Parathyroid adenoma (tissue), 2 donors: ENCODE data around the gene NOP56.

Experiments
- H2AFZ ChIP-seq: fragments of 300-600 bp; sonication (generic); one replicate; pipeline ENCODE4 v1.7.0; 2017; ENCODE audit warnings: antibody characterized with exemption, mild to moderate bottlenecking
- H3K27ac ChIP-seq: fragments of 300-600 bp; sonication (generic); one replicate; pipeline ENCODE4 v1.7.0; 2017
- H3K27me3 ChIP-seq: fragments of 300-600 bp; sonication (generic); one replicate; pipeline ENCODE4 v1.7.0; 2017; ENCODE audit warnings: low read length; ENCODE audit not compliant: control insufficient read depth, insufficient read depth
- H3K36me3 ChIP-seq: fragments of 300-600 bp; sonication (generic); one replicate; pipeline ENCODE4 v1.7.0; 2017; ENCODE audit warnings: low read length; ENCODE audit not compliant: control insufficient read depth, insufficient read depth
- H3K4me1 ChIP-seq: fragments of 300-600 bp; sonication (generic); one replicate; pipeline ENCODE4 v1.7.0; 2017; ENCODE audit warnings: control low read depth
- H3K4me2 ChIP-seq: fragments of 300-600 bp; sonication (generic); one replicate; pipeline ENCODE4 v1.7.0; 2017; ENCODE audit warnings: low read length
- H3K4me3 ChIP-seq: fragments of 300-600 bp; sonication (generic); one replicate; pipeline ENCODE4 v1.7.0; 2017; ENCODE audit warnings: low read depth, low read length
- H3K79me2 ChIP-seq: fragments of 300-600 bp; sonication (generic); one replicate; pipeline ENCODE4 v1.7.0; 2017; ENCODE audit warnings: control low read depth
- H3K9ac ChIP-seq: fragments of 300-600 bp; sonication (generic); one replicate; pipeline ENCODE4 v1.7.0; 2017; ENCODE audit warnings: mild to moderate bottlenecking
- H3K9me3 ChIP-seq: fragments of 300-600 bp; sonication (generic); one replicate; pipeline ENCODE4 v1.7.0; 2017; ENCODE audit warnings: low read length; ENCODE audit not compliant: control insufficient read depth
- TF ChIP-seq, protein P1 (sequence below): fragments of 300-600 bp; sonication (generic); IDR thresholded peaks from one replicate; pipeline ENCODE4 v1.7.0; 2017; ENCODE audit warnings: antibody characterized with exemption, mild to moderate bottlenecking
- donor health status: primary hyperparathyroidism.

Gene NOP56

DNA sequence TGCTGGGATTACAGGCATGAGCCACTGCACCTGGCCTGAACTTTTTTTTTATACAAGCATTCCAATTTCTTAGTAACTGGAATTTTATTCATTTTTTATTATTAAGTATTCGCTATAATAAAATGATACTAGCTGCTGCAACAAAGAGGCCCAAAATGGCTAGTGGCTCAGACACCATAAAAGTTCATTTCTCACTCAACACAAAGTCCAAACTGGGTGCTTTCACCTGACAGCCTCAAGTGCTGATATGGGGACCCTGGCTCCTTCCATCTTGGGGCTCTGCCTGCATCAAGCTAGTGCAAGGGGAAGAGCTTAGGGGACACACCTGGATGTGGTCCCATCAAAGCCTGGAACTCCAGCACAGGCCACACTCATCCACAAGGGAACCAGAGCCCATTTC lies 12.2 kb upstream of the NOP56 start:
- Histone ChIP-seq H2AFZ (no peak overlapping the region), H3K9ac (no peak overlapping the region), H3K4me2 (no peak overlapping the region), H3K4me1 (no peaks in the 10 kb centered on the region), H3K27me3 (no peaks in the 10 kb centered on the region), H3K27ac (no peak overlapping the region), H3K79me2 (no peaks in the 10 kb centered on the region), H3K4me3 (no peak overlapping the region), H3K9me3 (no peaks in the 10 kb centered on the region), H3K36me3 (no peaks in the 10 kb centered on the region)
- TF ChIP-seq, protein P1, sequence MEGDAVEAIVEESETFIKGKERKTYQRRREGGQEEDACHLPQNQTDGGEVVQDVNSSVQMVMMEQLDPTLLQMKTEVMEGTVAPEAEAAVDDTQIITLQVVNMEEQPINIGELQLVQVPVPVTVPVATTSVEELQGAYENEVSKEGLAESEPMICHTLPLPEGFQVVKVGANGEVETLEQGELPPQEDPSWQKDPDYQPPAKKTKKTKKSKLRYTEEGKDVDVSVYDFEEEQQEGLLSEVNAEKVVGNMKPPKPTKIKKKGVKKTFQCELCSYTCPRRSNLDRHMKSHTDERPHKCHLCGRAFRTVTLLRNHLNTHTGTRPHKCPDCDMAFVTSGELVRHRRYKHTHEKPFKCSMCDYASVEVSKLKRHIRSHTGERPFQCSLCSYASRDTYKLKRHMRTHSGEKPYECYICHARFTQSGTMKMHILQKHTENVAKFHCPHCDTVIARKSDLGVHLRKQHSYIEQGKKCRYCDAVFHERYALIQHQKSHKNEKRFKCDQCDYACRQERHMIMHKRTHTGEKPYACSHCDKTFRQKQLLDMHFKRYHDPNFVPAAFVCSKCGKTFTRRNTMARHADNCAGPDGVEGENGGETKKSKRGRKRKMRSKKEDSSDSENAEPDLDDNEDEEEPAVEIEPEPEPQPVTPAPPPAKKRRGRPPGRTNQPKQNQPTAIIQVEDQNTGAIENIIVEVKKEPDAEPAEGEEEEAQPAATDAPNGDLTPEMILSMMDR: no peak

DNA sequence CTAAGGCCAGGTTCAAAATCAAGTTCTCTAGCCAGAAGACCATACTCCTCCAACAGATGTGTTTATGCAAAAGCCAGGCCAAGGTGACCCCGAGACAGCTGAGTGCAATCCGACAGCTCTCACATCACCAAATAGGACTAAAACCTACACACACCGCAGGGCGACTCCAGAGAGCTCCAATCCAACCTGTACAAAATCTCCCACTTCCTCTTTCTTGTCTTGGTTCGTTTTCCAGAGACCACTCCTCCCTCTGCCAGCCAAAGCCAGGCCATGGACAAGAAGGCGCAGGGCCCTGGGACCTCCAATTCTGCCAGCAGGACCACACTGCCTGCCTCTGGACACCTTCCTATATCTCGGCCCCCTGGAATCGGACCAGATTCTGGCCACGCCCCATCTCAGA lies 11.5 kb upstream of the NOP56 start:
- Histone ChIP-seq H3K27me3 (no peaks in the 10 kb centered on the region), H3K36me3 (no peaks in the 10 kb centered on the region), H3K9ac (no peak overlapping the region), H3K4me3 (no peak overlapping the region), H2AFZ (no peak overlapping the region), H3K27ac (no peak overlapping the region), H3K4me1 (no peaks in the 10 kb centered on the region), H3K79me2 (no peaks in the 10 kb centered on the region), H3K4me2 (no peak overlapping the region), H3K9me3 (no peaks in the 10 kb centered on the region)
- TF ChIP-seq, protein P1: no peak

DNA sequence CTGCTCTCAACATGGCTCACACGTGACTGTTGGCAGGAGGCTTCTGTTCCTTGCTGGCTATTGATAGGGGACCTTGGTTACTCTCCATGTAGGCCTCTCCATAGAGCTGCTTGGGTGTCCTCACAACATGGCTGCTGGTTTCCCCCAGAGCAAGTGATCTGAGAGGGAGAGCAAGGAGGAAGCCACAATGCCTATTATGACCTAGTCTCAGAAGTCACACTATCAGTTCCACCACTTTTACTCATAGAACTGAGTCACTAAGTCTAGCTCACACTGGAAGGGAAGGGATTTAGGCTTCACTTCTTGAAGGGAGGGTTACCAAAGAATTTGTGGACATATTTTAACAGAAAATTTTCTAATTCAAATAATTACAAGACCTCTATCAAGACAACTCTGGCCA lies 8.7 kb upstream of the NOP56 start:
- no peak overlapping the region for H3K27ac ChIP-seq
- no peaks in the 10 kb centered on the region for H3K79me2 ChIP-seq
- TF ChIP-seq, protein P1: no peak

DNA sequence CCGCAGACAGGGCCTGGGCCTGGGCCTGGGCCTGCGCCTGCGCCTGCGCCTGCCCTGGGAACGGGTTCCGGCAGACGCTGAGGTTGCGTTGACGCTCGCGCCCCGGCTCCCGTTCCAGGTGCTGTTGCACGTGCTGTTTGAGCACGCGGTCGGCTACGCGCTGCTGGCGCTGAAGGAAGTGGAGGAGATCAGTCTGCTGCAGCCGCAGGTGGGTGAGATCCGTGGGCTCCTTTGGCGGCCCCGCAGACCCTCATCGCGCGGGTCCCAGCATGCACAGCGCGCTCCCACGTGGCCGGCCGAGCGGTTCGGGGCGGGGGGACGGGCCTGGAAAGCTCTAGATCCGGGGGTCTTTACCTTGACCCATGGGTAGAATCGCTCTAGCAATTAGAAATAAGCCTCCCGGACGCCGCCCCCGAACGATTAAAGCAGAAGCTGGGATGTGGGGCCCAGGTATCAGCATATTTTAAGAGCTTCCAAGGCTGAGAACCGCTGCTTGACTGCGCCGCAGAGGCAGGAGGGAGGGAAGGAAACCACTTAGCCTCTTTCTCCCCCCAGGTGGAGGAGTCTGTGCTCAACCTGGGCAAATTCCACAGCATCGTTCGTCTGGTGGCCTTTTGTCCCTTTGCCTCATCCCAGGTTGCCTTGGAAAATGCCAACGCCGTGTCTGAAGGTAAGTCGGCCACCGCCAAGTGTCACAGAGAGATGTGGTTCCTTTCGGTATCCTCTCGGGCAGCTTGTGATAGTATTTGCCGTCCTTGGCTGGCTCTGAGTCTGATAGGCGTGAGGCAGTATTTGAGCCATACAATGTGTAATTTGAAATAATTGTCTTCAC lies 508 bp downstream of the NOP56 start:
- Histone ChIP-seq H3K27ac (peak overlapping the region; percentile 83), H3K9ac (peak overlapping the region; percentile 50), H3K9me3 (no peaks in the 10 kb centered on the region), H3K4me1 (peaks cover 5% of the 10 kb centered on the region), H3K27me3 (no peaks in the 10 kb centered on the region), H3K79me2 (peaks cover 8% of the 10 kb centered on the region), H3K4me2 (peak overlapping the region; percentile 97), H2AFZ (peak overlapping the region; percentile 99), H3K36me3 (no peaks in the 10 kb centered on the region), H3K4me3 (peak overlapping the region; percentile 87)
- TF ChIP-seq, protein P1: no peak

More for the DNA sequence above, 8.7 kb upstream of the NOP56 start:
- H3K9me3 ChIP-seq: no peaks in the 10 kb centered on the region
- H3K4me3 ChIP-seq: no peak overlapping the region
- H3K4me1 ChIP-seq: no peaks in the 10 kb centered on the region
- H3K4me2 ChIP-seq: no peak overlapping the region
- H3K36me3 ChIP-seq: no peaks in the 10 kb centered on the region
- H3K27me3 ChIP-seq: no peaks in the 10 kb centered on the region
- no peak overlapping the region for H2AFZ ChIP-seq
- no peak overlapping the region for H3K9ac ChIP-seq
